ENCODE measurements around the gene SIGLEC1.

DNA sequence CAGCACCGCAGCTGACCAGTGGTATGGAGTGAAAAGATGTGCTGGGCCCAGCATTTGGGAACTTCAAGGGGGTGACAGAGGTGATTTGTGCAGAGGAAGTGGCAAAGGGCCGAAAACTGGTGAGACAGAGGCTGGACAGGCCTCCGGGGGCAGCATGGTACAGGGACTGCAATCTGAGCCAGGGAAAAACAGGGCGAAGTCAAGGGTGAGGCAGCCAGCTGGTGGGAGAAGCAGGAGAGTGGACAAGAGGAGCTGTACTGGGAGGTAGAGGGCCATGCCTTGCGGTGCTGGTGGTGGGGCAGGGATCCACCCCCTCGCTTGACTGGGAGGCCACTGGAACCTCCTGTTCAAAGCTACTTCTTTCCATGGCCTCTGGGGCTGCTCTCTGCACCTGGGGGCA is 41.9 kb downstream of the SIGLEC1 start:
- TF ChIP-seq, protein P1, sequence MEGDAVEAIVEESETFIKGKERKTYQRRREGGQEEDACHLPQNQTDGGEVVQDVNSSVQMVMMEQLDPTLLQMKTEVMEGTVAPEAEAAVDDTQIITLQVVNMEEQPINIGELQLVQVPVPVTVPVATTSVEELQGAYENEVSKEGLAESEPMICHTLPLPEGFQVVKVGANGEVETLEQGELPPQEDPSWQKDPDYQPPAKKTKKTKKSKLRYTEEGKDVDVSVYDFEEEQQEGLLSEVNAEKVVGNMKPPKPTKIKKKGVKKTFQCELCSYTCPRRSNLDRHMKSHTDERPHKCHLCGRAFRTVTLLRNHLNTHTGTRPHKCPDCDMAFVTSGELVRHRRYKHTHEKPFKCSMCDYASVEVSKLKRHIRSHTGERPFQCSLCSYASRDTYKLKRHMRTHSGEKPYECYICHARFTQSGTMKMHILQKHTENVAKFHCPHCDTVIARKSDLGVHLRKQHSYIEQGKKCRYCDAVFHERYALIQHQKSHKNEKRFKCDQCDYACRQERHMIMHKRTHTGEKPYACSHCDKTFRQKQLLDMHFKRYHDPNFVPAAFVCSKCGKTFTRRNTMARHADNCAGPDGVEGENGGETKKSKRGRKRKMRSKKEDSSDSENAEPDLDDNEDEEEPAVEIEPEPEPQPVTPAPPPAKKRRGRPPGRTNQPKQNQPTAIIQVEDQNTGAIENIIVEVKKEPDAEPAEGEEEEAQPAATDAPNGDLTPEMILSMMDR (conservative IDR thresholded peaks at IDR 0.05 in 1 of 2, IDR thresholded peaks at IDR 0.05 in 1 of 2; ENCODE audit: low read depth in 1 of 2, low read length in 2 of 2): peak in 1 of 2 donors; percentile 14
- no peak for TF ChIP-seq EZH2 (IDR thresholded peaks at IDR 0.05; ENCODE audit: low read length, missing control alignments)

Data from fibroblast of lung (primary cell).